HG03457 (cell line): Measurements from ENCODE around the gene JARID2.

Source experiments
- ATAC-seq: cut with Tn5 transposase; IDR thresholded peaks from one replicate; pipeline ENCODE4 v1.9.1; 2021; ENCODE audit warnings: moderate number of reproducible peaks; ENCODE audit not compliant: unreplicated experiment

Gene JARID2

DNA sequence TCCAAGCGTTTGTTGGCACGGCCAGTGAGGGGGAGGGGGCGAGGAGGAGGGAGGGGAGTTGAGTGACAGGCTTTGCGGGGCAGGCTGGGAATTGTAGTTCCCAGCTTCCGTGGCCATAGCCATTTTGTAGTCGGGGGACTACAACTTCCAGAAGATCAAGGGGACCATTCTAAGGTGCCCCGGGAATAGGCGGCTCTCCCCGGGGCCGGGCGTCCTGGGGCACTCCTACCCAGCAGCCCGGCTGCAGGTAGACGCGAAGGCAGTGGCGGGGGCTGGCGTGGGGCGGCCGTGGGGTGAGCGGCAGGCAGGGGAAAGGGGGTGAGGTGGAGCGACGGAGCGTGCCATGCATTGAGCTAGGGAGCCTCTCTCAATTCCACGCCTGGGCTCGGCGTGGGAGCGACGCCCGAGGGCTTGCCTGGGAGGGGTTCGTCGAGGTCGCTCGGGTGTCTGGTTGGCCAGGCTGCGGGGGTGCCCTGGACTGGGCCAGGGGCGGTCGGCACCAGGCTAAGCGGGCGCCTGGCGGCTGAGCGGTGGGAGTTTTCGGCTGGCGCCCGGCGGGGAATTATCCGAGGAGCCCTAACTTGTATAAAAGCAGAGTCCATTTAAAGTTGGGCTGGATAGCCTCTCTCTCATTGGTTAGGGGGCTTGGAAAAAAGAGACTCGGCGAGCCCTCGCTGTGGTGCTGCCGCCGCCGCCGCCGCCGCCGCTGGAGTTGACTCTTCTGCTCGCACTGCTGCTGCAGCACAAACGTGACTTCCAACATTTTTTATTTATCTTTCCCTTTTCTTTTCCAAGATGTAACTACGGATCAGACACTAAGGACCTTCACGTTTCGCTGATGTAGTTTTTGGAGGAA is at the start of gene JARID2:
Gene JARID2 (plus strand): TSS at position 709 of the 856 bp plus-strand sequence. CDS start 471 bp downstream, outside the sequence.
- peak; percentile 41 for ATAC-seq

DNA sequence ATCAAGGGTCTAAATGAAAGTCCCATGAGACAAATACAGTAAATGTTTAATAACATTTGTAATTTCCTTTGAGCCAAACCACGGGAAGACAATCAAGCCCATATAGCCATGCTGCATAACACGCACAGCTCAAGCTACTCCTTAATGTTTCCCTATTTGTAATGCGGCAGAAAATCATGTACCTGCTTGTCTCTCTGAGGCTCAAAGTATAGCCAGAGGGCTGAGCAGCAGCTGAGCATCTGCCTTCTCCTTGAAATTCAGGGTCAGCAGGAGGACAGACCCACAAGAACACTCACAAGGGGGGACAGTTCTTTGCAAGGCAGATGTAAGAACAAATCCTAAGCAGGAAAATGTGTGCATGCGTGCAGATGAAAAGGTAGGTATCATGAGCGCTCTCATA is 45.8 kb upstream of the JARID2 start:
- ATAC-seq, result no peak

DNA sequence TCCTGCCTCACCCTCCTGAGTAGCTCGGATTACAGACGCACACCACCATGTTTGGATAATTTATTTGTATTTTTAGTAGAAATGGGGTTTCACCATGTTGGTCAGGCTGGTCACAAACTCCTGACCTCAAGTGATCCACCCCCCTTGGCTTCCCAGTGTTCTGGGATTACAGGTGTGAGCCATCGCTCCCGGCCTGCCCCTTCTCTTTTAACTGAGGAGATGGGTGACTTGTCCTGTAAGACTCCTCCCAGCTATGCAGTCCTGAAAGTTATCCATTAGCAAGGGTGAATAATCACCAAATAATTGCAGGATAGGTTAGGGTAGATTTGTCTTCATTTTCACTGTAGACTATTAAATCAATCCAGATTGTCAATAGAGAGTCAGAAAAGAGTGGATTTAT is 40.5 kb upstream of the JARID2 start:
- ATAC-seq, result no peak

GRCh38 chr6:15206887-15207286 is 39.0 kb upstream of the JARID2 start:
- no peak for ATAC-seq

DNA sequence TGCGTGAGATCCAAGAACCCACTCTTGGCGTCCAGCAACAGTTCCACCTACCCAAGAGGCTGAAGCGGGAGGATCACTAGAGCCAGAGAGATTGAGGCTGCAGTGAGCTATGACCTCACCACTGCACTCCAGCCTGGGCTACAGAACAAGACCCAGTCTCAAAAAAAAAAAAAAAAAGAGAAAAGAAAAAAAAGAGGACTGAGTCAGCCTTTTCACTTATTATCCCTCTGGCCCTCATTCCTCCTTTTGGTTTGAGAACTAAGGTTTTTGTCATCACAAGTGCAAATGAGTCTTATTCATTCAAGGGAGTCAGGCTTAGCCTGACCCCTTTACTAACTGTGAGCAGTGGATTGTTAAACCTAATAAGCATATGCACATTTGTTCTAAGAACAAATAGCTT is 37.9 kb upstream of the JARID2 start:
- no peak for ATAC-seq

DNA sequence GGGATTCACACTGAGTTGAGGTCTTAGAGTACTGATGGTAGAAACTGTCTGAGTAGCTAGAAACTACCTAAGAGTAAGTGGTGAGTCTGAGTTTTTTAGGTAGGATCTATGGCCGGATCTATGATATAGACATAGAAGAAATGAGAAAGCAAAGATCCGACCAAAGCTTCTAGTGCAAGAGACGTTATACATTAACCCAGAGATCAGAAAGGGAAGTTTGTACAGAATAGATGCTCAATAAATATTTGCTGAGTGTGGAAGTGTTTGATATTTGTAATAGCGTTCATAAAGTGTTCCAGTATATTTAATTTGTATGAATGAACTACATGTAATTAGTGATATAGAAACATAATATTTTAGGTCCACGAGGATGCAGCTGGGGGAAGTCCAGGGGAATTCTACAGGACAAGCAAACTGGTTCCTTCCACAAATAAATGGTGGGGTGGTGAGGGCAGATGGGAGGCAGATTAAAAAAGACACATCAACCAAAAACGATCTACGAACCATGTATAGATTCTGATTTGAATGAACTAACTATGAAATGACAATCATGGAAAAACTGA is 31.9 kb upstream of the JARID2 start:
- ATAC-seq, result no peak

- ATAC-seq, result no peak
Measured at GRCh38 chr6:15218401-15218800, 27.5 kb upstream of the JARID2 start.

DNA sequence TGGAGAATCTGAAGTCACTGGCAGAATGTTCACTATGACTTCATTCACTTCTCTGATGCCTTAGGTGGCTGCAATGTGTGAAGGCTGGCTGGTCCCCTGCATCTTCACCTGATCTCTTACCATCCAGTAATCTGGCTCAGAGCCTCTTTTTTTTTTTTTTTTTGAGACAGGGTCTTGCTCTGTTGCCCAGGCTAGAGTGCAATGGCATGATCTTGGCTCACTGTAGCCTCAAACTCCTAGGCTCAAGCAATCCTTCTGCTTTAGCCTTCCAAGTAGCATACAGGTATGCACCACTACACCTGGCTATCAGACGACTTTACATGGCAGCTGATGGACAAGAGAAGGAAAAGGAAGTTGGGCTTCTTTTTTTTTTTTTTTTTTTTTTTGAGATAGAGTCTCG is 25.8 kb upstream of the JARID2 start:
- no peak for ATAC-seq

DNA sequence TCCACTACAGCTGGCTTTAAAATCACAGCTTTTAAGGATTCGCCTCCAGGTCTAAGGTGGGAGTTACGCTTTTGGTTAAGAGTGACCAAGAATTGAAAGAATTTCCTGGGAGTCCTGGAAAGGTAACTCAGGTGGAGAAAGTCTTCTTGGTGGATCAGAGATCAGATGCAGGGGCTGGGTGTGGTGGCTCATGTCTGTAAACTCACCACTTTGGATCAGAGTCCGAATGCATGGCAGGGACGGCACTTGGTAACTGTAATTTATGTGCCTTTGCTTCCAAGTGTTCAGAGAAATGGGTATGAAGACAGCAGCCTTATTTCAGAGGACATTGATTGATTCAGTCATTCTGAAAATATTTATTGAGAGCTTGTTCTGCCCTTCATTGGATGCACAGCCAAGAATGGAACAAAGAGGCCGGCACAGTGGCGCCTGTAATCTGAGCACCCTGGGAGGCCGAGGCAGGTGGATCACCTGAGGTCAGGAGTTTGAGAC is 18.0 kb upstream of the JARID2 start:
- no peak for ATAC-seq

DNA sequence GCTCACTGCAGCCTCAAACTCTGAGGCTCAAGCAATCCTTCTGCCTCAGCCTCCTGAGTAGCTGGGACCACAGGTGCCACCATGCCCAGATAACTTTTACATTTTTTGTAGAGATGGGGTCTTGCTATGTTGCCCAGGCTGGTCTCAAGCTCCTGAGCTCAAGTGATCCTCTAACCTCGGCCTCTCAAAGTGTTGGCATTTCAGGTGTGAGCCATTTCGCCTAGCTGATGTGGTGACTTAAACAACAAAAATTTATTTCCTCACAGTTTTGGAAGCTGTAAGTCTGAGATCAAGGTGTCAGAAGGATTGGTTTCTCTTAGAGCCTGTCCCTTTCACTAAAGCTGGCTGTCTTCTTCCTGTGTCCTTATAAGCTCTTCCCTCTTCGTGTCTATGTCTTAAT is 15.0 kb upstream of the JARID2 start:
- no peak for ATAC-seq

- no peak for ATAC-seq
Measured at GRCh38 chr6:15232836-15233510, 12.9 kb upstream of the JARID2 start.

- ATAC-seq, result no peak
Measured at GRCh38 chr6:15234068-15234758, 11.7 kb upstream of the JARID2 start.

DNA sequence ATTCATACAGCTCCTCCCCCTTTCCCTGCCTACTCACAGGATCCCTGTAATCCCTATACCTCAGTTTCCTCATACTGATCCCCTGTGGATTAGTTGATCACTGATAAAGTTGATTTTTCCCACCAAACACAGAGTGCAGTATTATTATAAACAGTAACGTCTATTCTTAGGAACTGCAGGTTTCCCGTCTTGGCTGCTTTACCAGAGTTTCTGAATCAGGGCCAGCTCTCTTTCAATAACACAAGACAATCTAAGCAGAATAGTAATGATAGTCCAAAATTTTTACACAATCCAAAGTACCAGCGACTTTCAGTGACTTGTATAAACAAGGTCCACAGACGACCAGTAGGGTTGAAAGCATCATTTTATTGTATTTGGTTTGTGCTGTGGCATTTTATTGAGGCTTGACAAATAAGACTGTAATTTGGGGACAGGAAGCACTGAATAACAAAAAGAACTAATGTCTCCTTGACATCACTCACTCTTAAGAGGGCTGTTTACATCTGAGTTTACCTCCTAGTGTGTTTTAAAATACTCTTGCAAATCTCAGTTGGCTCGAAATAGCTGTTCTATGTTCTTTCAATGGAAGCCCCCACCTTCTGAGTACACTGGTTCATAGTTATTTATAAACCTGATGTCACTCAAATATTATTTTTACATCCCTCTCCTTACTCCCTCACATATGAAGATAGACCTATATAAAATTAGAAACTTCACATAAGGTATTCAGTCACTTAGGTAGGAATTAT is 6.1 kb upstream of the JARID2 start:
- no peak for ATAC-seq

- ATAC-seq, result no peak
Measured at GRCh38 chr6:15242503-15242902, 3.4 kb upstream of the JARID2 start.

- no peak for ATAC-seq
Measured at GRCh38 chr6:15242937-15243614, 2.8 kb upstream of the JARID2 start.

GRCh38 chr6:15243910-15244619 is 1.8 kb upstream of the JARID2 start:
- no peak for ATAC-seq

GRCh38 chr6:15244620-15245360 is 1.1 kb upstream of the JARID2 start:
- ATAC-seq, result no peak

- no peak for ATAC-seq
Measured at GRCh38 chr6:15246217-15246665, 372 bp downstream of the JARID2 start.
